Upper lobe of left lung (tissue), 4 donors: ENCODE measurements around the gene KIRREL3.

Source experiments
- CTCF ChIP-seq, 6 experiments: fragments of 450-650 bp in 4 of 6; fragments of 200-600 bp in 2 of 6; sonication (generic) in 2 of 6; IDR thresholded peaks; one replicate each; pipeline ENCODE4 v1.5.1; 2016 to 2019; ENCODE audit warnings: antibody characterized with exemption in 6 of 6
- POLR2A ChIP-seq, 4 donors: fragments of 450-650 bp; IDR thresholded peaks; one replicate each; pipeline ENCODE4 v1.5.1; 2016 to 2017; ENCODE audit warnings: antibody characterized with exemption in 4 of 4, mild to moderate bottlenecking in 2 of 4

- no peak for TF ChIP-seq CTCF (IDR thresholded peaks at IDR 0.05)
- no peak for TF ChIP-seq POLR2A (IDR thresholded peaks at IDR 0.05)
Observed at GRCh38 chr11:126725521-126725920, 275.0 kb downstream of the KIRREL3 start.
